Activated T-helper 2 cell treated with anti-CD3 and anti-CD28 coated beads, Interferon-gamma antibody, Interleukin-2, Interleukin-4, amounts not matched to agents 10 μg/mL and 5 μg/mL and 100 μg/mL, durations not matched to agents 14 hours and 24 hours and 36 hours (primary cell): ENCODE data around the gene CNBP. TPM values are rescaled to one million over a fixed set of nuclear protein-coding genes. Genes with fewer than 3 reads are reported as not detected.
"Not testable (repeated sequence)": the region's sequence is repeated elsewhere in the genome, so short reads cannot be mapped to it uniquely, and the experiment has no call there.

ENCODE experiments used
- DNase-seq: peaks from one replicate; pipeline ENCODE4 v3.0.0; 2021; ENCODE audit warnings: low spot score
- H3K27ac Mint-ChIP-seq: one replicate; pipeline ENCODE4 v1.8.0; 2021; ENCODE audit warnings: mixed read lengths
- H3K27me3 Mint-ChIP-seq: one replicate; pipeline ENCODE4 v1.8.0; 2021; ENCODE audit warnings: low read depth, mixed read lengths
- H3K36me3 Mint-ChIP-seq: one replicate; pipeline ENCODE4 v1.8.0; 2021; ENCODE audit warnings: low read depth, mixed read lengths
- H3K4me1 Mint-ChIP-seq: one replicate; pipeline ENCODE4 v1.8.0; 2021; ENCODE audit warnings: low read depth, mixed read lengths
- H3K4me3 Mint-ChIP-seq: one replicate; pipeline ENCODE4 v1.8.0; 2021; ENCODE audit warnings: low read depth, mild to moderate bottlenecking, moderate library complexity, mixed read lengths
- H3K9me3 Mint-ChIP-seq: one replicate; pipeline ENCODE4 v1.8.0; 2021; ENCODE audit warnings: mixed read lengths
- intact Hi-C: fragments of 100-400 bp; cut with micrococcal nuclease; formaldehyde crosslinking; loops from one replicate; pipeline ENCODE4 v1.15.1; 2023
- total RNA-seq: library from RNA; stranded (reverse); gene quantifications from 2 replicates; pipeline ENCODE4 v1.2.3, GENCODE V29; 2022

Gene CNBP
- total RNA-seq, 1 donor from 2014 or later: 351 TPM

DNA sequence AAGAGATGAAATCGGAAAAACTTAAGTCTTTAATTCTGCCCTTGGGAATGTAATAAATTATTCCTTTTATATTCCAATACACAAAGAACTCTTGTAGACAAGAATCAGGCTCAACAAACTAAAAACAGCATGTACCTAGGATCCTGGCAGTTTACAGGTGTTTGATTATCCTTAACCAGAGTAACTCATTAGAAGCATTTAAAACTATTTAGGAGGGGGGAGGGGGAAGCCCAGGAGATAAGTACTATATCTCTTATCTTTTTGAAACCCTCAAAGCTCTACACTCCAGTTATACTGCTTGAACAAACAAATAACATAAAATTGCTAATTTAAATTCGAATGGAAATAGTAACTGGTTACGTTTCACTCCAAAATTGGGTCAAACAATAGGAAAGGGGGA lies 1.9 kb downstream of the CNBP start:
- H3K4me3 Mint-ChIP-seq: peak overlapping the region; percentile 97
- peak overlapping the region; percentile 98 for H3K27ac Mint-ChIP-seq
- peaks cover 50% of the 10 kb centered on the region for H3K4me1 Mint-ChIP-seq
- DNase-seq: no peak
- intact Hi-C loops: loop anchor here (2.0 to 5.0 kb wide), 3 partner anchors 61 to 260 kb away; partner anchors contain the start of genes IFT122 and RAB43
- H3K9me3 Mint-ChIP-seq: no peaks in the 10 kb centered on the region
- H3K36me3 Mint-ChIP-seq: peaks cover 57% of the 10 kb centered on the region
- H3K27me3 Mint-ChIP-seq: no peaks in the 10 kb centered on the region

DNA sequence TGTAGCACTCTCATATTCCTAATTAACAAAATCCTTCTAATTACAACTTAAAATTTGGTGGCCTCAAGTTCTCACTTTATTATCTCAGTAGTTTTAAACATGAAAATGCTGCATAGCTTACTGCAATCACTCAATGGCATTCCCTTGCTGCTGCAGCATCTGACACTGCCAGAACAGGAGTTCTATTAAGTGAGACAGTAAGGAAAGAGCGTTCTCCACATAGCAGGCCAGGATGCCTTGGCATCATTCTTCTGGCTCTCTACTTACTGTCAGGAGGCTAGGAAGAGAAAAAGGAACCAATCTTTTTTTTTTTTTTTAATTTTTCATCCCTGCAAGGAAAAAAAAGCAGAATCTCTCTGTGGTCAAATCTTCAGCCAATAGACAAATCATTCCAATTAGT lies 3.2 kb downstream of the CNBP start:
- H3K4me1 Mint-ChIP-seq: peaks cover 55% of the 10 kb centered on the region
- H3K36me3 Mint-ChIP-seq: peaks cover 70% of the 10 kb centered on the region
- intact Hi-C loops: loop anchor here (5.0 kb wide), 2 partner anchors 132 to 262 kb away; partner anchors contain the start of gene IFT122
- H3K9me3 Mint-ChIP-seq: no peaks in the 10 kb centered on the region
- DNase-seq: no peak
- H3K4me3 Mint-ChIP-seq: peak overlapping the region; percentile 97
- H3K27me3 Mint-ChIP-seq: no peaks in the 10 kb centered on the region
- peak overlapping the region; percentile 62 for H3K27ac Mint-ChIP-seq

DNA sequence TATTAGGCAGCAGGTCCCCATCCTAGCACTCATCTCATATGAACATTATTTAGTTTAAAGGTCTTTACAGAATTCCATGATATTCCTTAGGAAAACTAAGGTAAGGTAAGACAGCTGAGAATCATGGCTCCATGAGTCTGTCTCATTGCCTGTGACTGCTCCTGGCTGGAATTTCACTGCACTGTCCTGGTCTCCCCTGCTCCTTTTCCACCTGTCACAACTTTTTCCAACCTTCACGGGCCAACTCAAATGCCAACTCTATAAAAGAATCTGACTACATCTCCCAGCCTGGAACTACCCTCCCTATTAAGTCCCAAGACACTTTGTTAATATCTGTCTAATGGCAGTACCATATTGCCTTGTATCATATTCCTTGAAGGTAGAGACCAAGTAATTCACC lies 7.6 kb downstream of the CNBP start:
- no peaks in the 10 kb centered on the region for H3K27me3 Mint-ChIP-seq
- H3K4me1 Mint-ChIP-seq: peaks cover 55% of the 10 kb centered on the region
- H3K4me3 Mint-ChIP-seq: peak overlapping the region; percentile 1
- no peaks in the 10 kb centered on the region for H3K9me3 Mint-ChIP-seq
- peaks cover 73% of the 10 kb centered on the region for H3K36me3 Mint-ChIP-seq
- DNase-seq: no peak
- peak overlapping the region; percentile 7 for H3K27ac Mint-ChIP-seq
- intact Hi-C loops: loop anchor here (2.0 kb wide), 1 partner anchor 13 kb away; no protein-coding TSS in a partner anchor

DNA sequence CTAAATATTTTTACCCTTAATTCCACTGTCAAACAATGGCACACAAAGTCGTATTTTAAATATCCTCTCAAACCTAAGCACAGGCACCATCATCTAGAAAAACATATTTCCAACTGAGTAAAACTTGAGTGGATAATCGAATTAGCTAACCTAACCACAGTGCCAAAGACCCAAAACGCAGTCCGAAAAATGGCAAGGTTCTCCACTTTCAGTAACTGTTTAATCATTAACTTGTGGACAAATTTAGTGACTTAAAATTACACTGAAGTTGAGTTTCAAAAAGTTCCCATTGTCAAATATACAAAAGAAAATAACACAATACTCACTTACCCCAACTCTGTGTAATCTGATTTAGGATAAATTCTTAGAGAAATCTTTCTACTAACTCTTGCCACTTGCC lies 10.0 kb downstream of the CNBP start:
- no peaks in the 10 kb centered on the region for H3K9me3 Mint-ChIP-seq
- no peaks in the 10 kb centered on the region for H3K27me3 Mint-ChIP-seq
- no peak overlapping the region for H3K27ac Mint-ChIP-seq
- DNase-seq: no peak
- H3K4me1 Mint-ChIP-seq: peaks cover 42% of the 10 kb centered on the region
- H3K36me3 Mint-ChIP-seq: peaks cover 77% of the 10 kb centered on the region
- intact Hi-C loops: no loop called here
- H3K4me3 Mint-ChIP-seq: no peak overlapping the region

DNA sequence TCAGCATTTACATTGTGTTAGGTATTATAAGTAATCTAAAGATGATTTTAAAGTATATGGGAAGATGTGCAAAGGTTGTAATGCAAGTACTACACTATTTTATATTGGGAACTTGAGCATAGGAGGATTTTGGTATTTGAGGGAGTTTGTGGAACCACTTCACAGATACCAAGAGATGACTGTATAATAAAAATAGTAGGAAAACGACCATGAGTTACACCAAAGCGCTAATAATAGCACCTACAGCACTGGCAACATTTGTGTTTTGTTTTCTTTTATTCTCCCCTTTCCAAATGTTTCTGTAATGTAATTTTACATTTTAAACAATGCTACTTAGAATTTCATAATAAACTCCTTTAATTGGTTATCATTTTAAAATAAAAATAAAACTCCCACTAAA lies 10.5 kb downstream of the CNBP start:
- H3K36me3 Mint-ChIP-seq: peaks cover 75% of the 10 kb centered on the region
- no peak overlapping the region for H3K27ac Mint-ChIP-seq
- DNase-seq: no peak
- intact Hi-C loops: no loop called here
- peaks cover 39% of the 10 kb centered on the region for H3K4me1 Mint-ChIP-seq
- no peaks in the 10 kb centered on the region for H3K9me3 Mint-ChIP-seq
- no peaks in the 10 kb centered on the region for H3K27me3 Mint-ChIP-seq
- no peak overlapping the region for H3K4me3 Mint-ChIP-seq

DNA sequence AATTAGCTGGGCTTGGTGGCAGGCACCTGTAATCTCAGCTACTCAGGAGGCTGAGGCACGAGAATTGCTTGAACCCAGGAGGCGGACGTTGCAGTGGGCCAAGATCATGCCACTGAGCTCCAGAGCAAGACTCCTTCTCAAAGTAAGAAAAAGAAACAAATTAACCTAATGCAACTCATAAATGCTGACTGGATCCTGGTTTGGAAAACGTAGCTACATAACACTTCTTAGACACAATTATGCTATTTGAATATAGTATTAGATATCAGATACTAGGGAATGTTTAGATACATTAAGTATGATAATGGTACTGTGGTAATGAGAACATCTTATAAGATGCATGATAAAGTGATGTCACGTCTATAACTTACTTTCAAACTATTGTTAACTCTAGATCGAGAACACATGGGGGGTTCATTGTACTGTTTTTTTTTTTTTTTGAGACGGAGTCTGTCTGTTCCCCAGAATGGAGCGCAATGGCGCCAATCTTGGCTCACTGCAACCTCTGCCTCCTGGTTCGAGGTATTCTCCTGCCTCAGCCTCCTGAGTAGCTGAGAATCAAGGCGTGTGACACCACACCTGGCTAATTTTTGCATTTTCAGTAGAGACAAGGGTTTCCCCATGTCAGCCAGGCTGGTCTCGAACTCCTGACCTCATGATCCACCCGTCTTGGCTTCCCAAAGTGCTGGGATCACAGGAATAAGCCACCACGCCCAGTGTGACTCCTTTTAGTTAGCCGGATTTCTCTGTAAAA lies 16.9 kb downstream of the CNBP start:
- Mint-ChIP-seq H3K27me3 (no peaks in the 10 kb centered on the region), H3K4me1 (peaks cover 22% of the 10 kb centered on the region), H3K9me3 (no peaks in the 10 kb centered on the region), H3K36me3 (peaks cover 67% of the 10 kb centered on the region), H3K4me3 (no peak overlapping the region), H3K27ac (no peak overlapping the region)
- DNase-seq: no peak
- intact Hi-C loops: no loop called here

GRCh38 chr3:129165594-129165993 lies 18.1 kb downstream of the CNBP start:
- peaks cover 18% of the 10 kb centered on the region for H3K4me1 Mint-ChIP-seq

DNA sequence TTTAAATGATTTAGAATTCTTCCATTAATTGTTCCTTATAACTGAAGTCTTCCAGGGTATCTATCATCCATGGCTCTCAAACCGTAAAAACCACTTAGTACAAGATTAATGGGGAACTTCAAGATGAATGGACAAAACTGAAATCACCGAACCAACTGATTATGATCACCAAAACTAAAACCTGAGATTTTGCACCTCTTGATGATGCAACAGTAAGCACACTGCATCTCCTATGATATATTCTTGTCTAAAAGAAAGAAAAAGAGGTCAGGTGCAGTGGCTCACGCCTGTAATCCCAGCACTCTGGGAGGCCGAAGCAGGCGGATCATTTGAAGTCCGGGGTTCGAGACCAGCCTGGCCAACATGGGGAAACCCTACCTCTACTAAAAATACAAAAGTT lies 19.2 kb downstream of the CNBP start:
- Mint-ChIP-seq H3K9me3 (no peaks in the 10 kb centered on the region), H3K27me3 (no peaks in the 10 kb centered on the region), H3K4me1 (peaks cover 22% of the 10 kb centered on the region), H3K4me3 (no peak overlapping the region), H3K27ac (no peak overlapping the region), H3K36me3 (peaks cover 48% of the 10 kb centered on the region)
- no peak for DNase-seq
- intact Hi-C loops: no loop called here

More at GRCh38 chr3:129165594-129165993, 18.1 kb downstream of the CNBP start:
- intact Hi-C loops, DNase-seq, H3K27ac Mint-ChIP-seq, H3K4me3 Mint-ChIP-seq, H3K9me3 Mint-ChIP-seq, H3K27me3 Mint-ChIP-seq: not testable (repeated sequence)
- peaks cover 56% of the 10 kb centered on the region for H3K36me3 Mint-ChIP-seq

DNA sequence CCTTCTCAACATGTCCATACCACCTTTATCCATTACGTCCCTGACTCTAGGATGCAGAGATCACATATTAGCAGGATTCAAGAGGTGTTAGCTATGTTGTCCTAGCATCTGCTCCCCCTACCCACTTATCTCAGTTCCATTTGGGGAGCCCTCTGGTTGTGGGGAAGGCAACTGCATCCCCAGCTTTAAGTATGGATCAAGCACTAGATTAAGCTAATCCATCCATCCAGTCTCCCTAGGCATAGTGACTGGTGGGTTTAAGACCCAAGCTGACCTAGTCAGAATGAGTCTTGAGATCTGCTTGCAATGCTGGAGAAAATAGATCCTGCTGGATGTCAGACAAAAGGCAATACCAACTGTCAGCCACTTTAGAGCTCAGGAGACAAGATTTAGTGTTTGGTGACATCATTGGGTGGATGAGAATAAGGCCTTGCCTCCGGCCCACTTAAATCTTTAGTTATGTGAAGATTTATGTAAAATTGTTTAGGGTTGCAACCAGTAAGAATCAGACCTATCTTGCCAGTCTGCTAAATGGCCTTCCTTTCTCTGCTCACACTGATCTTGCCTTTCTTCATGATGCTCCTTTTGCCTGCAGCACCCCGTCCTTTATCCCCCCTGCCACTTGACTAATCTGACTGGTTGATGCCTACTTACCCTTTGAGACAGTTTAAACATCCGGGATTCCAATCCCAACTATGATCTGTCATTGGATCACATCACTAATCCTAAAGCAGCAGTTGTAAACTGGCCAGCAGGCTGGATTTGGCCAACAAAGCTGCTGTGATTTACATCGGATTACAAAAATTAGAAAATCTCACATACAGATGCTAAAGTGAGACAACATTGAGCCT lies 20.7 kb downstream of the CNBP start:
- Mint-ChIP-seq H3K4me3 (peak overlapping the region; percentile 88), H3K27ac (peak overlapping the region; percentile 98), H3K9me3 (no peaks in the 10 kb centered on the region), H3K4me1 (peaks cover 29% of the 10 kb centered on the region), H3K27me3 (no peaks in the 10 kb centered on the region), H3K36me3 (peaks cover 51% of the 10 kb centered on the region)
- no peak for DNase-seq
- intact Hi-C loops: loop anchor here (2.0 kb wide), 1 partner anchor 14 kb away; no protein-coding TSS in a partner anchor

DNA sequence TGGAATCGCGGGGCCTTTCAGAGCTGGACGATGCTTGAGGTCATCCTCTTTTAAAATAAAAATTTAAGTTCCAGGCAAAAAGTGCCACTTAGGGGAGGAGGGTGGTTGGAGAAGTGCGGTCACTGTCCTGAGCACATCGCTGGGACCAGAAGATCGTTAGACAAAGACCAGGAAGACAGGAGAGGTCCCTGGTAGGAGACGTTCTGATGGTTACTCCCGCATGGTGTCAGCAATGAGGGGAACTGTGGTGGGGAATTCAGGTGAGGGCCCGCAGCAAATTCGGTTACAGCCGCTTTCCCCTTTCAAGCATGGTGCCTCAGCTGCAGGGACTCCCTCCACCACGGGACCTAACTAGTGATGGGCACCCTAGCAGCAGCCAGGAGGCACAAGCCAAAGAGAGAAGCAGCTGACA lies 21.8 kb downstream of the CNBP start:
- intact Hi-C loops: loop anchor here (1.0 to 2.0 kb wide), 6 partner anchors 15 to 109 kb away; partner anchors contain the start of genes CNBP and COPG1
- Mint-ChIP-seq H3K4me1 (peaks cover 27% of the 10 kb centered on the region), H3K36me3 (peaks cover 44% of the 10 kb centered on the region)

GRCh38 chr3:129160891-129161859 lies 22.5 kb downstream of the CNBP start, which contains the start of gene ISY1:
Gene ISY1 (minus strand): TSS chr3:129161063. CDS start chr3:129160975, 88 bp downstream.
- Mint-ChIP-seq H3K4me1 (peaks cover 27% of the 10 kb centered on the region), H3K4me3 (peak within 1 kb of the TSS; percentile 88), H3K27me3 (no peaks in the 10 kb centered on the region), H3K27ac (peak within 1 kb of the TSS; percentile 98), H3K9me3 (no peaks in the 10 kb centered on the region), H3K36me3 (peaks cover 43% of the 10 kb centered on the region)
- intact Hi-C loops: loop anchor here (1.0 kb wide), 5 partner anchors 22 to 108 kb away; partner anchors contain the start of genes CNBP and COPG1
- DNase-seq: peak; percentile 89

More for the DNA sequence above, 21.8 kb downstream of the CNBP start:
- Mint-ChIP-seq H3K27me3 (no peaks in the 10 kb centered on the region), H3K27ac (peak overlapping the region; percentile 98), H3K9me3 (no peaks in the 10 kb centered on the region), H3K4me3 (peak overlapping the region; percentile 88)
- peak; percentile 20 for DNase-seq

DNA sequence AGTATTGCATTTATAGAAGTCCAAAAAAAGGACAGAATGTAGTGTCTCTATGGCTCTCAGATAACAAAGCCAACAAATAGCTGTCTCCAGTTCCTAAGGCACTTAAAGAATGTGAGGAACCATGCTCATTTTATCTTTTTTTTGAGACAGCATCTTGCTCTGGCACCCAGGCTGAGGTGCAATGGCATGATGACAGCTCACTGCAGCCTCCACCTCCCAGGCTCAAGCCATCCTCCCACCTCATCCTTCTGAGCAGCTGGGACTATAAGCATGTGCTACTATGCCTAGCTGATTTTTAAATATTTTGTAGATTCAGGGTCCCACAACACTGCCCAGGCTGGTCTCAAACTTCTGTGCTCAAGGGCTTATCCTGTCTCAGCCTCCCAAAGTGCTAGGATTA lies 38.9 kb downstream of the CNBP start:
- H3K27me3 Mint-ChIP-seq: no peaks in the 10 kb centered on the region
- no peaks in the 10 kb centered on the region for H3K4me1 Mint-ChIP-seq
- H3K36me3 Mint-ChIP-seq: peaks cover 37% of the 10 kb centered on the region
- DNase-seq: no peak
- intact Hi-C loops: no loop called here
- no peaks in the 10 kb centered on the region for H3K9me3 Mint-ChIP-seq
- no peak overlapping the region for H3K27ac Mint-ChIP-seq
- no peak overlapping the region for H3K4me3 Mint-ChIP-seq
